ENCODE data around the gene C9orf85. TPM values are rescaled to one million over a fixed set of nuclear protein-coding genes. Genes with fewer than 3 reads are reported as not detected.

Gene C9orf85
- total RNA-seq = 10 to 100 TPM; 12.3 to 18.4 (median 16.0) TPM

- peaks cover 0 to 39% (median 19%) of the 10 kb centered on the region in 4 donors for H3K4me1 ChIP-seq
Measured at GRCh38 chr9:71911061-71911907, at the start of gene C9orf85, which contains the start of gene ABHD17B. C9orf85 (plus strand) TSS chr9:71911639; CDS start chr9:71911735, 96 bp downstream. ABHD17B (minus strand) TSS chr9:71911193; CDS start chr9:71875080, 36,113 bp downstream.

GRCh38 chr9:71863631-71864030 is 47.8 kb upstream of the C9orf85 start:
- DNase-seq (ENCODE audit: low spot score in 2 of 2) = no peak
- 93 to 97% methylated on average over 1 of the region's 1 CpG for WGBS, 2 donors
- H3K4me1 ChIP-seq = no peaks in the 10 kb centered on the region
- no peaks in the 10 kb centered on the region for H3K27me3 ChIP-seq
- no peak overlapping the region for H3K27ac ChIP-seq
- H3K9me3 ChIP-seq = peaks cover 0 to 24% (median 4%) of the 10 kb centered on the region in 4 donors
- H3K4me3 ChIP-seq = no peak overlapping the region
- peaks cover 0 to 45% (median 2%) of the 10 kb centered on the region in 3 donors for H3K36me3 ChIP-seq
- no peak for TF ChIP-seq POLR2A (IDR thresholded peaks at IDR 0.05)
- TF ChIP-seq EP300 (IDR thresholded peaks at IDR 0.05) = no peak
- no peak for TF ChIP-seq CTCF (IDR thresholded peaks at IDR 0.05)

More at GRCh38 chr9:71911061-71911907, at the start of gene C9orf85, which contains the start of gene ABHD17B:
- no peaks in the 10 kb centered on the region for H3K36me3 ChIP-seq
- H3K27me3 ChIP-seq = no peaks in the 10 kb centered on the region
- peak within 1 kb of the TSS; percentile 77 to 97 (median 92) for H3K27ac ChIP-seq
- H3K4me3 ChIP-seq = peak within 1 kb of the TSS; percentile 91 to 98 (median 94)
- WGBS, 2 donors = 1 to 2% methylated on average over 42 to 45 of the region's 45 CpGs
- H3K9me3 ChIP-seq = no peaks in the 10 kb centered on the region
- TF ChIP-seq POLR2A (IDR thresholded peaks at IDR 0.05) = peak; percentile 96 to 97
- peak; percentile 61 to 99 for TF ChIP-seq EP300 (IDR thresholded peaks at IDR 0.05)
- peak in 2 of 5 experiments; percentile 20 to 28 for TF ChIP-seq CTCF (IDR thresholded peaks at IDR 0.05)
- peak; percentile 97 to 98 for DNase-seq (ENCODE audit: low spot score in 2 of 2)

DNA sequence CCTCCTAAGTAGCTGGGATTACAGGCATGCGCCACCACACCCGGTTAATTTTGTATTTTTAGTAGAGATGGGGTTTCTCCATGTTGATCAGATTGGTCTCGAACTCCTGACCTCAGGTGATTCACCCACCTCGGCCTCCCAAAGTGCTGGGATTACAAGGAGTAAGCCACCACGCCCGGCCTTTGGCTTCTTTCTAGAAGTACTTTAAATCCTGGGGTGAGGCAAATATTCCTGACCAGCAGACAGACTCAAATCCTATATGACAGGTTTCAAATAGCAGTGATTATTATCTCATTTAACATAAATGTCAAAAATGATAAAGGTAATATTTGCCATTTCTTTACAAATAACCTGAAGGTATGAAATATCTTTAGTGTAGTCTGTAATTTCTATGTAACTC is 36.1 kb upstream of the C9orf85 start:
- TF ChIP-seq CTCF (IDR thresholded peaks at IDR 0.05) (no peak), POLR2A (IDR thresholded peaks at IDR 0.05) (no peak), EP300 (IDR thresholded peaks at IDR 0.05) (no peak)
- H3K9me3 ChIP-seq = peaks cover 0 to 34% (median 16%) of the 10 kb centered on the region in 4 donors
- H3K36me3 ChIP-seq = peaks cover 0 to 17% (median 0%) of the 10 kb centered on the region in 3 donors
- H3K4me1 ChIP-seq = no peaks in the 10 kb centered on the region
- 95 to 96% methylated on average over 6 of the region's 6 CpGs for WGBS, 2 donors
- H3K4me3 ChIP-seq = no peak overlapping the region
- no peak for DNase-seq (ENCODE audit: low spot score in 2 of 2)
- no peak overlapping the region for H3K27ac ChIP-seq
- no peaks in the 10 kb centered on the region for H3K27me3 ChIP-seq

DNA sequence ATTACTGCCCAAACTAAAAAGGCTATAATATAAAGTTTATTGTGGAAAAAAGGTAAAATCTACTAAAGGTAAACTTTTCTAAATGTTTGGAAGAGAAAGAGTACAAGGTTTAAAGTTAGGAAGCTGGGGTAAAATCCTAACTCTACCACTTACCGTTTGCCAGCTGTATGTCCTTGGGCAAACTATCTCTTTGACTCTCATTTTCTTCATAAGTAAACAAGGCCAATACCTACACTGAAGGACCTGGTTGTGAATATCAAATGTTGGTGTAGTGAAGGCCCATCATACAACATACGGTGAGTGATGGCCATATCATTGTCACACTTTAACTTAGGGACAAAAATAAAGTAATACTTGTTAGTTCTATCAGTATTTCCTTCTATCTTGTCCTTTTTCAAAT is 35.3 kb upstream of the C9orf85 start:
- DNase-seq (ENCODE audit: low spot score in 2 of 2) = no peak
- Histone ChIP-seq H3K4me1 (no peaks in the 10 kb centered on the region), H3K9me3 (peaks cover 0 to 41% (median 17%) of the 10 kb centered on the region in 4 donors), H3K27ac (no peak overlapping the region), H3K27me3 (no peaks in the 10 kb centered on the region), H3K36me3 (peaks cover 0 to 12% (median 0%) of the 10 kb centered on the region in 3 donors), H3K4me3 (no peak overlapping the region)
- WGBS, 2 donors = 94 to 96% methylated on average over 2 of the region's 2 CpGs
- TF ChIP-seq CTCF (IDR thresholded peaks at IDR 0.05) = no peak
- TF ChIP-seq EP300 (IDR thresholded peaks at IDR 0.05) = no peak
- TF ChIP-seq POLR2A (IDR thresholded peaks at IDR 0.05) = no peak

DNA sequence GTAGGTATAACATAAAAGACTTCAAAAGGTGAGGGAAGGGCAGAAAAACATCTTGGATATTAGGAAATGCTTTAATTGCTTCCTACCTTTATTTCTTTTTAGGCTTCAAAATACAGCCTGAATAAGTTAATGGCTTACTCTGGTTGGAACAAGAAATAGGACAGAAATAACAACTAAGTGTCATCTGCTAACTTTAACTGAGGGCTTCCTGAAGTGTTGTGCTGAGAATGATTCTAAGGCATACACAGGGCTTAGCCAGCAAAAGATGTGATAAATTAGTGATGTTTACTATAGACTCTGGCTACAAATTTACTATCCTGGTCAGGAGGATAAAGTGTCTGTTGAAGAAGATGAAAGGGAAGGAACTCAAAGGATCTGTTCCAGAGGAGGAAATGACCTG is 34.6 kb upstream of the C9orf85 start:
- no peak for TF ChIP-seq CTCF (IDR thresholded peaks at IDR 0.05)
- no peak for TF ChIP-seq POLR2A (IDR thresholded peaks at IDR 0.05)
- TF ChIP-seq EP300 (IDR thresholded peaks at IDR 0.05) = no peak

More for the DNA sequence above, 34.6 kb upstream of the C9orf85 start:
- Histone ChIP-seq H3K27me3 (no peaks in the 10 kb centered on the region), H3K36me3 (peaks cover 0 to 16% (median 0%) of the 10 kb centered on the region in 3 donors), H3K27ac (no peak overlapping the region), H3K9me3 (peaks cover 0 to 46% (median 17%) of the 10 kb centered on the region in 4 donors), H3K4me3 (no peak overlapping the region), H3K4me1 (no peaks in the 10 kb centered on the region)
- DNase-seq (ENCODE audit: low spot score in 2 of 2) = no peak
